Endothelial cell of umbilical vein (primary cell): ENCODE data around the gene RNF130. TPM values are rescaled to one million over a fixed set of nuclear protein-coding genes. Genes with fewer than 3 reads are reported as not detected.

ENCODE experiments used
- BruUV-seq: library from RNA; stranded (reverse); fragments of 400-500 nt; replicated peaks from 2 replicates; lab custom pipeline; 2021; lab: Mats Ljungman, UMichigan
- CTCF ChIA-PET: fragments of 300-600, 350-600 bp; sonication (Branson Sonifier 250); formaldehyde crosslinking; loops from one replicate; lab custom pipeline; 2021; ENCODE audit warnings: antibody characterized with exemption, inconsistent platforms; lab: Charles Lee
- POLR2A ChIA-PET: fragments of 300-600, 350-600 bp; sonication (Branson Sonifier 250); formaldehyde crosslinking; loops from one replicate; lab custom pipeline; 2021; ENCODE audit warnings: antibody characterized with exemption, inconsistent platforms; lab: Charles Lee
- DNase-seq: peaks from one replicate; pipeline ENCODE4 v3.0.0-alpha.2; 2011; ENCODE audit warnings: low read depth, low spot score
- FAIRE-seq: peaks from 2 replicates; lab custom pipeline; 2011; peaks lifted over from hg19 to GRCh38; lab: Jason Lieb, UNC
- H2AFZ ChIP-seq: 2 replicates; pipeline ENCODE4 v1.6.0; 2012; ENCODE audit warnings: low read depth, low read length, control low read depth, inconsistent platforms
- H3K27ac ChIP-seq: 2 replicates; pipeline ENCODE4 v1.5.1; 2011; ENCODE audit warnings: low read depth, mild to moderate bottlenecking, control low read depth, low read length, moderate library complexity; ENCODE audit not compliant: insufficient read depth
- H3K27me3 ChIP-seq, 2 experiments: 2 replicates each; pipeline versions ENCODE4 v1.6.0 to v1.6.1; 2011; ENCODE audit warnings: low read length in 2 of 2, mixed read lengths in 1 of 2; ENCODE audit not compliant: control insufficient read depth in 2 of 2, insufficient read depth in 2 of 2
- H3K36me3 ChIP-seq, 2 experiments: 2 replicates in 1 of 2; 3 replicates in 1 of 2; pipeline ENCODE4 v1.5.1; 2011; ENCODE audit warnings: low read length in 2 of 2, mild to moderate bottlenecking in 1 of 2, moderate library complexity in 1 of 2; ENCODE audit not compliant: control insufficient read depth in 2 of 2, insufficient read depth in 2 of 2; ENCODE audit errors: extremely low read depth in 1 of 2
- H3K4me1 ChIP-seq: 3 replicates; pipeline ENCODE4 v1.5.1; 2011; ENCODE audit warnings: mild to moderate bottlenecking, low read length; ENCODE audit not compliant: control insufficient read depth, insufficient read depth; ENCODE audit errors: extremely low read depth
- H3K4me2 ChIP-seq: 2 replicates; pipeline ENCODE4 v1.6.1; 2011; ENCODE audit warnings: low read length, control low read depth, mixed read lengths; ENCODE audit not compliant: insufficient read depth
- H3K4me3 ChIP-seq, 3 experiments: fragments of 200-600 bp in 1 of 3; sonication (generic), shearing (Covaris generic) in 1 of 3; replicated peaks in 1 of 3; 2 replicates each; pipeline ENCODE4 v1.5.1; 2011 to 2016; ENCODE audit warnings: control low read depth in 3 of 3, low read length in 3 of 3, mild to moderate bottlenecking in 2 of 3, inconsistent platforms in 1 of 3, low read depth in 1 of 3, moderate library complexity in 1 of 3; ENCODE audit not compliant: insufficient read depth in 1 of 3
- H3K79me2 ChIP-seq: 2 replicates; pipeline ENCODE4 v1.6.0; 2012; ENCODE audit warnings: low read length, inconsistent platforms; ENCODE audit not compliant: control insufficient read depth, insufficient read depth
- H3K9ac ChIP-seq: replicated peaks from 2 replicates; pipeline ENCODE3; 2011; ENCODE audit warnings: low read length, control low read depth; ENCODE audit not compliant: insufficient read depth; ENCODE audit errors: extremely low read depth
- H3K9me1 ChIP-seq: replicated peaks from 3 replicates; pipeline ENCODE4 v1.6.0; 2011; ENCODE audit warnings: mild to moderate bottlenecking, low read length; ENCODE audit not compliant: control insufficient read depth, insufficient read depth; ENCODE audit errors: extremely low read depth
- H3K9me3 ChIP-seq: replicated peaks from 2 replicates; pipeline ENCODE4 v1.5.1; 2012; ENCODE audit warnings: low read length, inconsistent platforms; ENCODE audit not compliant: control insufficient read depth, insufficient read depth
- H4K20me1 ChIP-seq: replicated peaks from 2 replicates; pipeline ENCODE3; 2011; ENCODE audit warnings: mild to moderate bottlenecking, low read length; ENCODE audit not compliant: control insufficient read depth, insufficient read depth; ENCODE audit errors: extremely low read depth
- EZH2 ChIP-seq: IDR thresholded peaks from 2 replicates; pipeline ENCODE4 v1.6.1; 2012; ENCODE audit warnings: borderline replicate concordance, low read depth, mild to moderate bottlenecking, moderate library complexity, low read length, inconsistent platforms; ENCODE audit not compliant: severe bottlenecking
- FOS ChIP-seq: IDR thresholded peaks from 2 replicates; pipeline ENCODE4 v1.6.1; 2011; ENCODE audit warnings: mild to moderate bottlenecking, low read length, moderate library complexity, borderline replicate concordance; ENCODE audit not compliant: insufficient read depth
- GATA2 ChIP-seq: IDR thresholded peaks from 2 replicates; pipeline ENCODE4 v1.7.0; 2011; ENCODE audit warnings: low read depth, mild to moderate bottlenecking, moderate library complexity, mixed read lengths, low read length; ENCODE audit not compliant: insufficient read length, insufficient read depth
- JUN ChIP-seq: IDR thresholded peaks from 2 replicates; pipeline ENCODE4 v1.6.1; 2011; ENCODE audit warnings: borderline replicate concordance, low read depth; ENCODE audit not compliant: insufficient read length, insufficient read depth
- MYC ChIP-seq: IDR thresholded peaks from one replicate; pipeline ENCODE4 v1.6.1; 2011; ENCODE audit warnings: mild to moderate bottlenecking, low read depth, low read length
- POLR2A ChIP-seq: IDR thresholded peaks from 2 replicates; pipeline ENCODE4 v1.6.1; 2012; ENCODE audit warnings: low read depth, mild to moderate bottlenecking, control low read depth, low read length
- POLR2AphosphoS5 ChIP-seq: IDR thresholded peaks from 2 replicates; pipeline ENCODE4 v1.6.1; 2012; ENCODE audit warnings: low read depth, mild to moderate bottlenecking, control low read depth, low read length, moderate library complexity; ENCODE audit not compliant: insufficient read depth
- dilution Hi-C: fragments of 300-500 bp; cut with MboI; formaldehyde crosslinking; loops from one replicate; pipeline ENCODE4 v1.15.0; 2019; ENCODE audit warnings: low sequenced_read_pairs; ENCODE audit not compliant: extremely low pct_ligation_motif_present
- intact Hi-C: fragments of 100-400 bp; cut with micrococcal nuclease; formaldehyde crosslinking; loops from one replicate; pipeline ENCODE4 v1.10.0; 2022
- polyA plus RNA-seq, 4 experiments: library from polyadenylated mRNA; depleted of rRNA in 3 of 4; stranded (reverse) in 3 of 4; unstranded in 1 of 4; fragments of >200 nt; gene quantifications; 2 replicates each; pipeline versions ENCODE4 v1.2.1 to v1.2.3, GENCODE V29; 2011 to 2012; ENCODE audit warnings: missing spikeins in 1 of 4
- total RNA-seq: library from RNA; stranded (reverse); gene quantifications from 2 replicates; pipeline ENCODE4 v1.2.3, GENCODE V29; 2021
- TF ChIP-seq, protein P1 (sequence below), 2 donors: IDR thresholded peaks; 1 replicate in 1 of 2; 2 replicates in 1 of 2; pipeline ENCODE4 v1.5.1; 2011; ENCODE audit warnings: low read length in 2 of 2, mild to moderate bottlenecking in 2 of 2, moderate library complexity in 2 of 2, control low read depth in 1 of 2, inconsistent platforms in 1 of 2, low read depth in 1 of 2; ENCODE audit not compliant: insufficient read depth in 1 of 2; ENCODE audit errors: extremely low read depth in 1 of 2
- TF ChIP-seq, protein P2 (sequence below): IDR thresholded peaks from 2 replicates; pipeline ENCODE4 v1.6.1; 2011; ENCODE audit not compliant: insufficient read depth, insufficient read length

Gene RNF130
- total and polyA plus RNA-seq, 2 donors (not counting 3 experiments of a cell fraction or from before 2014, with no cell fraction given): 43.0 to 43.1 TPM

DNA sequence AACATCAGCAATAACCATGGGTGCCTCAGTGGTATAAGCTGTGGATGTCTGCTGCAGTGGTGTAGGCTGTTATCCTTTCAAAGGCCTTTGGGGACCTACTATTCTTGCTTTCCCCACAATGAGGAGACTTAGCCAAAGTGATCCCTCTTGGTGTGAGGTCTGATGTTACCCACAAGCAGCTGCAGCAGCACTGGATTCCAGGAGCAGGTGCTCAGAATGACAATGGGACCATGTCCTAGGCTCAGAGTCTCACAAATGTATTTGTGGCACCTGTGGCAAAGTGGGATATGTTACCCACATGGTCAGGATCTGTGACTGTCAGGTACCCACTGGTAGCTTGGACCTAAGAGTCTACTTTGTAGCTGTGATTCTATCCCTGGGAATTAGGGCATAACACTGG, 70.4 kb downstream of the RNF130 start:
- intact Hi-C loops (no loop called here), dilution Hi-C loops (no loop called here)
- H3K4me2 ChIP-seq: no peak overlapping the region
- H3K27ac ChIP-seq: no peak overlapping the region
- no peaks in the 10 kb centered on the region for H3K79me2 ChIP-seq
- H3K9me1 ChIP-seq: no peaks in the 10 kb centered on the region
- no peak overlapping the region for H3K4me3 ChIP-seq
- H3K36me3 ChIP-seq: peaks cover 0 to 6% of the 10 kb centered on the region in 2 experiments
- FAIRE-seq (no peak), DNase-seq (no peak)
- no TSS peak for BruUV-seq
- TF ChIP-seq EZH2 (no peak), POLR2AphosphoS5 (no peak), POLR2A (no peak), JUN (no peak), GATA2 (no peak), FOS (no peak), MYC (no peak)
- TF ChIP-seq, protein P1, sequence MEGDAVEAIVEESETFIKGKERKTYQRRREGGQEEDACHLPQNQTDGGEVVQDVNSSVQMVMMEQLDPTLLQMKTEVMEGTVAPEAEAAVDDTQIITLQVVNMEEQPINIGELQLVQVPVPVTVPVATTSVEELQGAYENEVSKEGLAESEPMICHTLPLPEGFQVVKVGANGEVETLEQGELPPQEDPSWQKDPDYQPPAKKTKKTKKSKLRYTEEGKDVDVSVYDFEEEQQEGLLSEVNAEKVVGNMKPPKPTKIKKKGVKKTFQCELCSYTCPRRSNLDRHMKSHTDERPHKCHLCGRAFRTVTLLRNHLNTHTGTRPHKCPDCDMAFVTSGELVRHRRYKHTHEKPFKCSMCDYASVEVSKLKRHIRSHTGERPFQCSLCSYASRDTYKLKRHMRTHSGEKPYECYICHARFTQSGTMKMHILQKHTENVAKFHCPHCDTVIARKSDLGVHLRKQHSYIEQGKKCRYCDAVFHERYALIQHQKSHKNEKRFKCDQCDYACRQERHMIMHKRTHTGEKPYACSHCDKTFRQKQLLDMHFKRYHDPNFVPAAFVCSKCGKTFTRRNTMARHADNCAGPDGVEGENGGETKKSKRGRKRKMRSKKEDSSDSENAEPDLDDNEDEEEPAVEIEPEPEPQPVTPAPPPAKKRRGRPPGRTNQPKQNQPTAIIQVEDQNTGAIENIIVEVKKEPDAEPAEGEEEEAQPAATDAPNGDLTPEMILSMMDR (IDR thresholded peaks at IDR 0.05; ENCODE audit: extremely low read depth in 1 of 2, insufficient read depth in 1 of 2, low read depth in 1 of 2, low read length in 2 of 2): no peak
- TF ChIP-seq, protein P2, sequence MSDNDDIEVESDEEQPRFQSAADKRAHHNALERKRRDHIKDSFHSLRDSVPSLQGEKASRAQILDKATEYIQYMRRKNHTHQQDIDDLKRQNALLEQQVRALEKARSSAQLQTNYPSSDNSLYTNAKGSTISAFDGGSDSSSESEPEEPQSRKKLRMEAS: no peak
- no peaks in the 10 kb centered on the region for H3K27me3 ChIP-seq
- H3K9ac ChIP-seq: no peak overlapping the region
- H3K4me1 ChIP-seq: no peaks in the 10 kb centered on the region
- H4K20me1 ChIP-seq: no peaks in the 10 kb centered on the region
- H2AFZ ChIP-seq: no peak overlapping the region
- H3K9me3 ChIP-seq: no peaks in the 10 kb centered on the region
- ChIA-PET CTCF (no interaction called here), POLR2A (no interaction called here)
